ENCODE data around the gene ANKRD33B.

ANKRD33B gene

DNA sequence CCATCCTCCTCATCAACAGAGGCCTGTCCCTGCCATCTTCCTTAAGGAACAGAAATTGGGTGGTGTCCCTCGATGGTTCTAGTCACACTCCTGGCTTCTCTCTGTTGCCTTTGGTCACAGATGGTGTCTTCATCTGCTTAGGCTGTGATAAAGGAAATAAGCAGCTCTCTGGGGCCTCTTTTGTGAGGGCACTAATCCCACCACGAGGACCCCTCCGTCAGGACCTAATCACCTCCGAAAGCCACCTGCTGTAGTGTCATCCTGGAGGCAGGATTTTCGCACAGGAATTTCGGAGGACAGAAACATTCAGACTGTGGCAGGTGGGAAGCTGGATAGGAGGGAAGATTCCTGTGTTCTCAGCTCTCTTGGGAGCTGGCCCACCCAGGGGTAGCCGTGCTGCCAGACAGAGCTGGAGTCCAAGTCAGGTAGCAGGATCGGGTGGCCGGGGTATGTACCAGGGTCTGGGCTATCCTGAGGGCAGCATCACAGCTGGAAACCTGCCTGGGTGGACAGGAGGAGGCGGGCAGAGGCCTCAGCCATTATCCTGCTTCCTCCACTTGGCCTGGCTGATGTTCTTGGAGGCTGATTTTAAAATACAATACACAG, 59.5 kb downstream of the ANKRD33B start:
- TF ChIP-seq CTCF (IDR thresholded peaks at IDR 0.05; ENCODE audit: control extremely low read depth, extremely low read depth, low read depth, missing control alignments), result no peak
- POLR2A ChIA-PET, result interaction anchor here (0.6 to 2.1 kb wide), 2 partner anchors 14 to 16 kb away, joined by 8 to 9 read pairs; no protein-coding TSS in a partner anchor

GRCh38 chr5:10624206-10624605, 60.3 kb downstream of the ANKRD33B start:
- TF ChIP-seq CTCF (IDR thresholded peaks at IDR 0.05; ENCODE audit: control extremely low read depth, extremely low read depth, low read depth, missing control alignments), result no peak
- ChIA-PET CTCF (interaction anchor here (0.6 to 7.9 kb wide), 8 partner anchors 9 to 340 kb away, joined by 3 to 148 read pairs (median 4); no protein-coding TSS in a partner anchor), POLR2A (no interaction called here)
- DNase-seq (ENCODE audit: extremely low spot score), result no peak

More for the DNA sequence above, 59.5 kb downstream of the ANKRD33B start:
- no peak for DNase-seq (ENCODE audit: extremely low spot score)
- CTCF ChIA-PET, result interaction anchor here (0.6 to 7.9 kb wide), 6 partner anchors 12 to 340 kb away, joined by 3 to 148 read pairs (median 4); no protein-coding TSS in a partner anchor

DNA sequence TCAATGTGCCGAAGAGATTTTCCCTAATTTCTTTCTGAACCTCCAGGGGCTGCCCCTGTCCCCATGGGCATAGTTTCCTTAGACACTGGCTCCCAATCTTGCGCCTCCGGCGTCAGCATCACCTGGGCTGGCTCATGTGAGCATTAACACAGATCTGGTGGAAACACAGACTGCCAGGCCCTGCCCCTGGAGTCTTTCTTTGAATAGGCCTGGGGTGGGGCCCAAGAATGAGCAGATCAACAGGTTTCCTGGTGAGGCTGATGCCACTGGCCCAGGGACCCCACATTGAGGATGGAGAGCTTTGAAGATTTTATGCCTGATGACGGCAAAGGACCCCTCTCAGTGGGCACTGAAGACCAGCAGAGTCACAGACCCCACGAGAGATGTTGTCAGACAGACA, 60.8 kb downstream of the ANKRD33B start:
- POLR2A ChIA-PET, result no interaction called here
- CTCF ChIA-PET, result interaction anchor here (0.8 to 7.9 kb wide), 5 partner anchors 9 to 170 kb away, joined by 3 to 148 read pairs (median 112); no protein-coding TSS in a partner anchor
- DNase-seq (ENCODE audit: extremely low spot score), result no peak

DNA sequence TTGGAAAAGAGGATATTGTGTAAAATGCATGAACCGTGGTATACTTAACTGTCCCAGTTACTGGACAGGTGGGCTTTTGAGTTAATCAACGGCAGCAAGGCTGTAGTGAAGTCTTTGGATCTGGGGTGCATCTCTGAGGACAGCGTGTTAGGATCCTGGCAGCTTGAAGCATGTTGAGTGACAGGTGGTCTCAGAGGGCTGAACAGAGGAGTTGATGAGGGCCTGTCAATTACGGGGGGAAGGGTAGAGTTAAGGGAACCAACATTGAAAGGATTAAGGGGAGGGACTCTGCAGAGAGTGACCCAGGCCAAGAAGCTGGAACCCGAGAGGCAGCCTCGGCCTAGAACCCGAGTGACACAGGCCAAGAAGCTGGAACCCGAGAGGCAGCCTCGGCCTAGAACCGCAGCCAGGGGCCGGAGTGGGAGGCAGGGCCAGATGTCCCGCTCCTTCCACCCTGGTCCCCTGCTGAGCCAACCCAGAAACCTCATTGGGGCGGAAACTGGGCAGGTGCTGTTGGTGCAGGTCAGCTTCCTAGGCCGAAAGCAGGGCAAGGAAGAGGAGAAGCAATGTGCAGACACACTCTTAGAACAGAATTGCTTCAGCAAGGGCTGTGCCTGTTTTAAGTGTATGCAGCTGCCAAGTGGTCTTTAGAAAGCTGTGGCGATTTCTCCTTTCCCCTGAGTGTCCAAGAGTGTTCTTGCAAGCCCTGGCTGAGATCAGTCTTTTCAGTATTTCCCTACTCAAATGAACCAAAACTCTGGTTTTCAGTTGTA, 62.0 kb downstream of the ANKRD33B start:
- no peak for DNase-seq (ENCODE audit: extremely low spot score)
- ChIA-PET POLR2A (no interaction called here), CTCF (interaction anchor here (1.1 to 7.9 kb wide), 10 partner anchors 10 to 178 kb away, joined by 3 to 148 read pairs (median 30); no protein-coding TSS in a partner anchor)
- no peak for TF ChIP-seq CTCF (IDR thresholded peaks at IDR 0.05; ENCODE audit: control extremely low read depth, extremely low read depth, low read depth, missing control alignments)

More for the DNA sequence above, 60.8 kb downstream of the ANKRD33B start:
- TF ChIP-seq CTCF (IDR thresholded peaks at IDR 0.05; ENCODE audit: control extremely low read depth, extremely low read depth, low read depth, missing control alignments), result no peak

DNA sequence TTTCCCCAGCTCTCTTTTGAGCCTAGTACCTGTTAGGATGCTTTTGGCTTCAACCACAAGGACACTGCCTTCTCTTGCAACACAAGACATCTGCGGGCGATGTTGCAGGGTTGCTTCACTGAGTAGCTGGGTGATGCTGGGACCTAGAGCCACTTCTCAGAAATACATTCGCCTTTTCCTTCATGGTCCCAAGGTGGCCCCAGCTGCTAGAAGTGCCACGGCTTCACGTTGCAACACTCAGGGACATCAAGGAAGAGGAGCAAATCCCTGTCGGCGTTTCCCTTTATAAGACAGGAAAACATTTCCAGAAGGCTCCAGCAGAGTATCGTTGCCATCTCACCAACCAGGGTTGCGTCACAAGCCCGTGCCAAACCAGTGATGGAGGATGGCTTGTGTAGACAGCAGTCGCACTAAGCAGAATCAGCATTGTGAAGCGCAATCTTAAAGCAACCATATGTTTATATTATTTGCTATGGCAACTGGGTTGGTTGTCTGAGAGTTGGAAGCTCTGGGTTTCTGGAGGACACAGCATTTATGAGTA, 62.7 kb downstream of the ANKRD33B start:
- ChIA-PET CTCF (interaction anchor here (0.6 to 7.9 kb wide), 25 partner anchors 9 to 185 kb away, joined by 3 to 148 read pairs (median 10); partner anchors contain the start of gene ROPN1L), POLR2A (interaction anchor here (2.4 kb wide), 1 partner anchor 19 kb away, joined by 7 read pairs; no protein-coding TSS in a partner anchor)
- no peak for TF ChIP-seq CTCF (IDR thresholded peaks at IDR 0.05; ENCODE audit: control extremely low read depth, extremely low read depth, low read depth, missing control alignments)
- no peak for DNase-seq (ENCODE audit: extremely low spot score)

GRCh38 chr5:10627160-10627701, 63.4 kb downstream of the ANKRD33B start:
- CTCF ChIA-PET, result interaction anchor here (0.6 to 7.9 kb wide), 53 partner anchors 8 to 274 kb away, joined by 3 to 148 read pairs (median 5); partner anchors contain the start of genes MARCHF6 and ROPN1L
- POLR2A ChIA-PET, result interaction anchor here (2.4 kb wide), 1 partner anchor 19 kb away, joined by 7 read pairs; no protein-coding TSS in a partner anchor
- peak; percentile 56 for DNase-seq (ENCODE audit: extremely low spot score)
- no peak for TF ChIP-seq CTCF (IDR thresholded peaks at IDR 0.05; ENCODE audit: control extremely low read depth, extremely low read depth, low read depth, missing control alignments)
